Mononuclear cell (primary cell): ENCODE data around the gene ZBTB6. TPM values are rescaled to one million over a fixed set of nuclear protein-coding genes. Genes with fewer than 3 reads are reported as not detected.

Source experiments
- H3K27me3 ChIP-seq: 2 replicates; pipeline ENCODE4 v1.6.0; 2011; ENCODE audit warnings: low read length, control low read depth; ENCODE audit not compliant: insufficient read depth
- H3K4me1 ChIP-seq: 2 replicates; pipeline ENCODE4 v1.5.1; 2011; ENCODE audit warnings: mild to moderate bottlenecking, low read length, control low read depth; ENCODE audit not compliant: insufficient read depth
- H3K4me3 ChIP-seq: 2 replicates; pipeline ENCODE4 v1.5.1; 2011; ENCODE audit warnings: mild to moderate bottlenecking, low read length, moderate library complexity
- H3K9me3 ChIP-seq: 2 replicates; pipeline ENCODE4 v1.5.1; 2011; ENCODE audit warnings: low read depth, mild to moderate bottlenecking, control low read depth, low read length
- total RNA-seq: library from RNA; depleted of rRNA; stranded (reverse); fragments of >200 nt; gene quantifications from one replicate; pipeline ENCODE4 v1.2.3, GENCODE V29; 2012

The ZBTB6 gene, protein sequence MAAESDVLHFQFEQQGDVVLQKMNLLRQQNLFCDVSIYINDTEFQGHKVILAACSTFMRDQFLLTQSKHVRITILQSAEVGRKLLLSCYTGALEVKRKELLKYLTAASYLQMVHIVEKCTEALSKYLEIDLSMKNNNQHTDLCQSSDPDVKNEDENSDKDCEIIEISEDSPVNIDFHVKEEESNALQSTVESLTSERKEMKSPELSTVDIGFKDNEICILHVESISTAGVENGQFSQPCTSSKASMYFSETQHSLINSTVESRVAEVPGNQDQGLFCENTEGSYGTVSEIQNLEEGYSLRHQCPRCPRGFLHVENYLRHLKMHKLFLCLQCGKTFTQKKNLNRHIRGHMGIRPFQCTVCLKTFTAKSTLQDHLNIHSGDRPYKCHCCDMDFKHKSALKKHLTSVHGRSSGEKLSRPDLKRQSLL
- total RNA-seq, result 11.2 TPM

DNA sequence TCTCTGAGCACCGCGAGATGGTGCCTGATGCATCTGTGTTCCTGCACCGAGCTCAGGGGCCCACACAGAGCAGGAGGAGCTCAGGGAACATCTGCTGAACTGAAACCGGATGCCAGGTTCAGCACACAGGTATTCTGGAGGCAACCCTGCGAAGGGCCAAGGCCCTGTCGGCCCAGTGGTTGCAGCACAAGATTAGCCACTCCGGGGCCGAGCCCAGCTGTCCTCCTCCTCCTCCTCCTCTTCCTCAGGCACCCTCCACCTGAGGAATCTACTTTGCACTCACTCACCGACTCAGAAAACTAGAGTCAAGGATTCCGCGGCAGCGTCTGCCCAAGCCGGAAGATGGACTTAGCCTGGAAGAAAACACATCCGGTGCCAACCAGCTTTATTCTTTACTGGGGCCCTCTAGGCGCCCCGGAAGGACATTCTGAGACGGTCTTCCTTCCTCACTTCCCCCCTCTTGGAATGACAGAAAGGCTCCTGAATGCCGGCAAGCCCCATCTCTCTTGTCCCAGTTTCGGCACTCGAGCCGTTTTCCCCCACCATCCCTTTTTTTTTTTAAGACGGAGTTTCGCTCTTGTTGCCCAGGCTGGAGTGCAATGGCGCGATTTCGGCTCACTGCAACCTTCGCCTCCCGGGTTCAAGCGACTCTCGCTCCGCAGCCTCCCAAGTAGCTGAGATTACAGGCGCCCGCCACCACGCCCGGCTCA, at the start of gene ZBTB6:
Gene ZBTB6 (minus strand): TSS at position 360 of the 710 bp plus-strand sequence. CDS start 1,251 bp downstream, outside the sequence.
- H3K4me3 ChIP-seq, result peak within 1 kb of the TSS; percentile 61

DNA sequence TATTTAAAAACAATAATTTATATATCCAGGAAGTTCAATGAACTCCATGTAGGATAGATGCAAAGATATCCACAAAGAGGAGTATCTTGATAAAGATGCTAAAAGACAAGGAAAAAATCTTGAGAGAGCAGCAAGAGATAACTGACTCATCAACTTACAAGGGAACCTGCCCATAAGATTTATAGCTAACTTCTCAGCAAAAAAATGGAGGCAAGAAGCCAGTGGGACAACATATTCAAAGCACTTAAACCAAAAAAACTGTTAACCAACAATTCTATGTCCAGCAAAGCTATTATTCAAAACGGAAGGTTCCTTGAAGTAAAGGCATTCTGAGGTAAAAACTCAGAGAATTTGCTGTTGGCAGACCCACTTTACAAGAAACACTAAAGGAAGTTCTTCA, 48.0 kb upstream of the ZBTB6 start:
- H3K9me3 ChIP-seq, result no peaks in the 10 kb centered on the region
- no peak overlapping the region for H3K4me3 ChIP-seq
- H3K27me3 ChIP-seq, result no peaks in the 10 kb centered on the region
- no peaks in the 10 kb centered on the region for H3K4me1 ChIP-seq

More for the DNA sequence above, at the start of gene ZBTB6:
- Histone ChIP-seq H3K4me1 (peaks cover 17% of the 10 kb centered on the region), H3K9me3 (no peaks in the 10 kb centered on the region), H3K27me3 (no peaks in the 10 kb centered on the region)

DNA sequence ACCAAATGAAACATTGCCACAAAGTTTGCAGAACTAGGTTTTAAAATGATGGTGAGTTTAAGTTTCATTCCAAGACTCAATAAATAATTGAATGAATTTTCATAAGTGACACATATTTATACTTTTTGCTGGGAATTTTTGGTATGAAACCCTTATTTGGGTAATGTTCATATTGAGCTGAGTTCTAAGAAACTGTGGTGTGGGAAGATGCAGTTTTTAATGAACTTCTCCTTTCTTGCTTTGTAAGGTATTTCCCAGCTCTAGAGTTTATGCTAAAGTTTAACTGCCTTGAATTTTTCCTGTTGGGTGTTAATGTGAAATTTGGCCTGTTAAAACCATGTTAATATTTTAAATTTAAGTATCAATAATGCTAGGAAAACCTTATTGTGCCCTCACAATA, 42.8 kb upstream of the ZBTB6 start:
- Histone ChIP-seq H3K4me3 (no peak overlapping the region), H3K4me1 (peaks cover 3% of the 10 kb centered on the region), H3K9me3 (no peaks in the 10 kb centered on the region), H3K27me3 (no peaks in the 10 kb centered on the region)

DNA sequence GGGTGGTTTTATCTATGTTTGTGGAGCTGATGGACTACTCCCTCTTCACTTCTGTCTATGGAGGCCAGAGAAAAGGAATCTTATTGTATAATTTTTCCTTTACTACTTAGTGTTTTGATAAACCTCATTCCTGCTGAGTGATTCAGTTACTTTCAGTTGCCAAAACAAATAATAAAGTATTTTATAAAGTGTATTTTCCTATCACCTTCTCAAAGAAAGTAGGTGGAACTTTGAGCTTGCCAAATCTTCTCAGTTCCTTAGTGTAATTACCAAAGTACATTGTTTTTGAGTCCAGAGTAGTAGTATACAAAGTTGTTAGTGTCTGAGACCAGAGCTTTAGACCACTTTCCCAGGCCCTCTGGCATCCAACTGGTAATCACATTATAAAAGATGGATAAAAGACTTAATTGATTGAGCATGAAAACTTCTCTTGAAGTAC, 41.1 kb upstream of the ZBTB6 start:
- H3K27me3 ChIP-seq, result no peaks in the 10 kb centered on the region
- H3K4me1 ChIP-seq, result peaks cover 3% of the 10 kb centered on the region
- no peak overlapping the region for H3K4me3 ChIP-seq
- H3K9me3 ChIP-seq, result no peaks in the 10 kb centered on the region

DNA sequence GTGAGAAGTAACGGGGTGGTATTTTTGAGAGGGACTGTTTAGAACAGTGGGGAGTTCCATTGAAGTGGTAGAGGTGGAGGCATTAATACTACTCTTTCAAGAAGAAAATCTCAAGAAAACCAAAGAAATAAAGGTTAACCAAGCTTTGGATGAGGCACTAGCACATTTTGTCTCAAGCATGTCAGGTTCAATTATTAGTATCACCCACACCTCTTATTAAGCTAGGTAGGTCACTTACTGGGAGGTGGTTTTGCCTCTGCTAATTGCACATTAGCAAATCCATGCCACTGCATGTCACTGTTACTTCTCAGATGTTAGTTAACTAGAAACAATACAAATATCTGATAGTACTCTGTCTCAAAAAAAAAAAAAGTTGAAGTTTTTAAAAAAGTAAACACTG, 37.9 kb upstream of the ZBTB6 start:
- Histone ChIP-seq H3K9me3 (no peaks in the 10 kb centered on the region), H3K4me1 (peaks cover 3% of the 10 kb centered on the region), H3K4me3 (no peak overlapping the region), H3K27me3 (no peaks in the 10 kb centered on the region)

DNA sequence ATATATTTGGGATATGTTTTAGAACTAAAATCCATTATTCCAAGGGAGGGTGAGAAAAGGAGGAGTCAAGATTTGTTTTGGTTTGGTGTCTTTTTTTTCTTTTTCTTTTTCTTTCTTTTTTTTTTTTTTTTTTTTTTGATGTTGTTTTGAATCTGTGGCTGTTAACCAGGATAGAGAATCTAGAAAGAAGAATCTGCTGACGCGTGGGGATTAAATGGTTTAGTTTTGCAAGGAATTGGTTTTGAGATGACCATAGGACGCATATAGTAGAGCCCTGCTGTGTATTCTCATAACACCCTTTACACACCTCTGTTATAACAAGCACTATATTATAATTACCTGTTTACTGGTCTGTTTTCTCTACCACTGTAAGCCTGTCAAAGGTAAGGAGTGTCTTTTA, 37.1 kb upstream of the ZBTB6 start:
- H3K4me3 ChIP-seq, result no peak overlapping the region
- H3K9me3 ChIP-seq, result no peaks in the 10 kb centered on the region
- peaks cover 3% of the 10 kb centered on the region for H3K4me1 ChIP-seq
- no peaks in the 10 kb centered on the region for H3K27me3 ChIP-seq

DNA sequence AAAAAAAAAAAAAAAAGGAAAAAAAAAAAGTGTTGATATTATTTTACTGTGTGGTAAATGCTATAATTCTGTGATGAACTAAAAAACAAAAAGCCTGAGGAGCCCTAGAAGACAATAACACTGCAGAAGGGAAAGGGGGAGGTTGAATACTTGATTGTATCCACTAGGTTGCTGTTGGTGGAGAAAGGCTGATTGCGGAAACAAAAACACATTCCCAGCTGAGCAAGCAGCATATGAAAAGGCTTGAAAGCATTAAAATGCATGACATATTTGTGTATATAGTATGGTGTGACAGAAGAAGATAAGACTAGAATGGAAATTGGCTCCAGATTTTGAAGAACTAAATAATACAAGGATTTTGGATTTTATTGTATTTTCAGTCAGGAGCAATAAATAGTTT, 36.6 kb upstream of the ZBTB6 start:
- Histone ChIP-seq H3K4me1 (peaks cover 3% of the 10 kb centered on the region), H3K9me3 (no peaks in the 10 kb centered on the region), H3K4me3 (no peak overlapping the region), H3K27me3 (no peaks in the 10 kb centered on the region)

DNA sequence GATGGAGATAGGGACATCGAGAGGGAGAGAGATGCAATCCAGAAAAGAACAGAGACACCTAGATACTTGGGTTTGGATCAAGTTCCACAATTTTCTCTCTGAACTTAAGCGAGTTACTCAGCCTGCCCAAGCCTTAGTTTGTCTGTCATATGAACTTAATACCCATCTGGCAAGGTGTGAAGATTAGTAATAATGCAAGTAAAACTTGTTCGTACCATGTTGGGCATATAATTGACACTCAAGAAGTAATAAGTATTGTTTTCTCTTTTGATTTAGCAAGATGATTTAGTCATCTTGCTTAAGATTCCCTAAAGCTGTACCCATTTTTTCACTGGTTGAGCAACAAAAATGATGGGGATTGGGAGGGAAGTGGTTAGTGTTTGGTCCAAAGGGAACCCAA, 35.2 kb upstream of the ZBTB6 start:
- Histone ChIP-seq H3K4me1 (no peaks in the 10 kb centered on the region), H3K27me3 (no peaks in the 10 kb centered on the region), H3K4me3 (no peak overlapping the region), H3K9me3 (no peaks in the 10 kb centered on the region)

DNA sequence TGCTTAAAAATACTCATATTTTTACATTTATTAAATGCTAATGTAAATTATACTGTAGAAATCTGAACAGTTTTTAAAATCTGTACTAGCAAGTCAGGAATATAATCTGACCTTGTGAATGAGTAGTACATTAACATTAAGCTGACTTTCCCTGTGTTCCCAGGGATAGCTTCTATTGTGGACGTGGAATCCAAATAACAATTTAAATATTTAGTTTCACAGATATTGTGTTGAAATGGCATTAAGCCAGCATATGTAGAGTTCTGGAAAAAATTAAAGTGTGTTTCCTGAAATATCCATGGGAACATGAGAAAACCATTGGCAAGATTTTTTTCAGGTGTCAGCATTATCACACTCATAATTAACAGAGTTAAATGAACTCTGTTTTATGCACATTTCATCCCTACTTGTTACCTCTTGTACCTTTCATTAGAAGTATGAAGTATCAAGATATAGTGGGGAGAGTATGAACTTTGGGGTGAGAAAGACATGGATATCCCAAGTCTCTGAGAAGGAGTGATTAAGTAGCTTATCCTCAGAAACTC, 33.4 kb upstream of the ZBTB6 start:
- Histone ChIP-seq H3K9me3 (no peaks in the 10 kb centered on the region), H3K4me1 (peaks cover 9% of the 10 kb centered on the region), H3K4me3 (no peak overlapping the region), H3K27me3 (no peaks in the 10 kb centered on the region)

DNA sequence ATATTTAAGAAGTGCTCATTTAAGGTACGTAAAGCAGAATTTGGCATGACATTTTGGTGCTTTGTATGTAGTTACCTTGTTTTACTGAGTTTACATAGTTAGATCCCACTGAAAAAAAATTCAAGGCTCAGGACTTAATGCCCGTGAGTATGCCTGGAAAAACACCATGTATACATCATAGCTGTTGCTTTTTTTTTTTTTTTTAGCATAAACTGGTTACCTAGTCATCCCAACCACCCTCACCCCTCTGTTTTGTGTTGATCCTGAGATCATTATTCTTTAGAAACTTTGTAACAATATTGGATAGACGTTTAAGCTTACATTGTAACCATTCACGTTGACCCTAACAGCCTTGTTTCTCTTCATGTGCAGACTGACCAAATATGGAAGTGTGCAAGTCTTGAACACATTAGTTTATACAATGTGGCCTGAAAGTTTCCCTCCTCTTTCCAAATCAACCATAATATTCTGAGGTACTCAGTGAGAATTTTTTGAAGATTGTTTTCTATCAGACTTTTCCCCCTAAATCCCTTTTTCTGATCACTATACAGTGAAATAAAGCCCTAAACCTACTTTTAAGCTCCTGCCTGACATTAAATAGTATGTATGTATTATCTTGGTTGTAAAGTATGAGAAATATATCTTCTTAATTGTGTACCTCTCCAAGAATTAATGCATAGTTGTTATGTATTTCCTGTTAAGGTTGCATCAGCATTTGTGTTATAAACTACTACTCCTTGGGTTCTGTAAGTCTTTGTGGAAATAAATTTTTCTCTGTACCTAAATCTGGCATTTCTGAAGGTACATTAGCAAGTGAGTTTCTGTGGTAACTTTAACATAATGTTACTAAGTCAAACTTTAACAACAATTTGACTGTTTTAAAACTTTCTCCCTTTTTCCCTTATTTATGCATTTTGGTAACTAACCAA, 32.1 kb upstream of the ZBTB6 start:
- Histone ChIP-seq H3K9me3 (no peaks in the 10 kb centered on the region), H3K4me3 (no peak overlapping the region), H3K4me1 (peaks cover 17% of the 10 kb centered on the region), H3K27me3 (no peaks in the 10 kb centered on the region)

DNA sequence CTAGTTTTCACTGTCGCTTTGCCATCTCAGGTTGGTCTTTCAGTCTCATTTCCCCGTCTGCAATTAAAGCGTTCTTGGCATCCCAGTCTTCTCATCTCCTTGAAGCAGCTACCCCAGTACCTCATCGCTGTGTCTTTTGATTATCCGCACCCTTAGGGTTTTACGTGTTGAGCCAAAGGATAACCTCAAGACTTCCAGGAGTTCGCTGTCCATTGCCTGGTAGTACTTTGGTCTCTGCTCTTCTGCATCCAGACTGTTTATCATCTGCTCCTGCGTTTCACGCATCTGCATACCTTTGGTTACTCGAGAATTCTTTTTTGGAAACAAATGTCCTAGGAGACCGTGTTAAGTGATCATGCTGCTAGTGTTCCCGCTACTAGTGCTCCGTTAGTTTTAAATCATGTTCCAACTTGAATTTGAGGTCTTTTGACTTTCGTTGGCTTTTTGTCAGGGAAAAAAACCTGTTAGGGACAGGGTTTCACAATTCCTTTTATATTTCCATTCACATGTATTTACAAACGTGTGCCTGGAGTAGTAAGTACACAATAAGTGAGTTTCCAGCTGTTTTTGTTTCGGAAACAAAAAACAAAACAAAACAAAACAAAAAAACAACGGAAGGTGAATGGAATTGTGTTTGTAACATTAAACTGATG, 28.6 kb upstream of the ZBTB6 start:
- Histone ChIP-seq H3K9me3 (no peaks in the 10 kb centered on the region), H3K4me3 (peak overlapping the region; percentile 70), H3K27me3 (no peaks in the 10 kb centered on the region), H3K4me1 (peaks cover 24% of the 10 kb centered on the region)

DNA sequence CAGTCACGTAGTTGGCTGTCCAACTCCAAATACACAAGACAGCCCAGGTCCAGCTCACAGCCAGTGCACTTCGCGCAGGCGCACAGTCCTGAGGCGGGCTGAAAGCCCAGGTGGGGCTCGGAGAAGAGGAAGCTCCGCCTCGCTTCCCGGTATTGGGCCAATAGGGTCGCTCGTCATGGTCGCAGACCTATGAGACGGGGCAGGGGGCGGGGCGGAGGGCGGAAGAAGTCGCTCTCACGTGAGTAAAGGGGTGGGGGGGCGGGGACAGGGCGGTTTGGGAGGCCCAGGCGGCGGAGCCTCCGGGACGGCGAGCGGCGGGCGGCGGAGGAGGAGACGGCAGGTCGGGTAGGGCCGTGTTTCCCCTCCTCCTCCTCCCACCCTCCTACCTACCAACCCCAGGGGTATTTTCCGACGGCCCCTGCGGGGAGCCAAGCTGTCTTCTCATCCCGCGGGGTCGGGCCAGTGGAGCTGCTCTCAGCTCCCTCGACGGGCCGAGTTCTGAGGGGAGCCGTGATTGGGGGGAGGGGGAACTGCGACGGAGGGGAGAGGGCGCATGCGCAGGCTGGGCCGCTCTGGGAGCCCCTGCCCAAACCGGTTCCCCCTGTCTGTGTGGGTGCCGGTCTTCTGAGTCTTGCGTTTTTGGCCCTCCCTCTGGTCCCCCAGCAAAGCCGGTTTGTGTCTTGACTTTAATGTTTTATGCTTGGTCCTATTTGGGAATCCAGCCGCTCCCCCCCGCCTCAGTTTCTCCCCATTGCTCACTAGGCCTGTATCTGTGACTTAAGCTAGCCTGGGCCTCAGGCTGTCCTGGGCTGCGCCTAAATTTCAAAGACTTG, 27.8 kb upstream of the ZBTB6 start, which contains the start of gene RABGAP1:
Gene RABGAP1 (plus strand): TSS at position 272 of the 833 bp plus-strand sequence. CDS start 16,040 bp downstream, outside the sequence.
- Histone ChIP-seq H3K4me1 (peaks cover 24% of the 10 kb centered on the region), H3K4me3 (peak within 1 kb of the TSS; percentile 70), H3K9me3 (no peaks in the 10 kb centered on the region), H3K27me3 (no peaks in the 10 kb centered on the region)

DNA sequence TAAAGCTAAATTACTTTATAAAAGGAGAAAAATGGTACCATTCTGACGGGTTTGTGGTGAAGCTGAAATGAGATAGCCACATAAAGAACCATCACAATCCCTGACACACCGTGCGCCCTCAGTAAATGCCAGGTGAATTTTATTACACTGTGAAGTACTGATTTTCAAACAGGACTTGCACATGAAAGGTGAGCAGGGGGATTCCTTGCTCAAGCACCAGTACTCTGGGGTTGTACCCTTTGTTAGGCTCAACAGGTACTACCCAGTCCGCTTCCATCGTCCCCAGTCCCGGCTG, 27.3 kb upstream of the ZBTB6 start:
- Histone ChIP-seq H3K27me3 (no peaks in the 10 kb centered on the region), H3K4me3 (no peak overlapping the region), H3K9me3 (no peaks in the 10 kb centered on the region), H3K4me1 (peaks cover 24% of the 10 kb centered on the region)
